Immature natural killer cell (primary cell): ENCODE results near the gene STARD7. TPM values are rescaled to one million over a fixed set of nuclear protein-coding genes. Genes with fewer than 3 reads are reported as not detected.

Experiments used
- DNase-seq, 3 donors: peaks; one replicate each; pipeline ENCODE4 v3.0.0; 2022; ENCODE audit warnings: mixed read lengths in 1 of 3
- H3K27ac Mint-ChIP-seq, 6 donors: one replicate each; pipeline ENCODE4 v1.8.0; 2020; ENCODE audit warnings: mixed read lengths in 6 of 6, mild to moderate bottlenecking in 5 of 6, inconsistent platforms in 4 of 6, moderate library complexity in 3 of 6
- H3K27me3 Mint-ChIP-seq, 3 donors: one replicate each; pipeline ENCODE4 v1.8.0; 2020 to 2021; ENCODE audit warnings: low read depth in 3 of 3, mild to moderate bottlenecking in 3 of 3, mixed read lengths in 3 of 3, moderate library complexity in 3 of 3, inconsistent platforms in 1 of 3
- H3K36me3 Mint-ChIP-seq, 3 donors: one replicate each; pipeline ENCODE4 v1.8.0; 2020; ENCODE audit warnings: mixed read lengths in 3 of 3, inconsistent platforms in 2 of 3, mild to moderate bottlenecking in 2 of 3
- H3K4me1 Mint-ChIP-seq, 2 donors: one replicate each; pipeline ENCODE4 v1.8.0; 2020; ENCODE audit warnings: inconsistent platforms in 2 of 2, mild to moderate bottlenecking in 2 of 2, mixed read lengths in 2 of 2, moderate library complexity in 1 of 2
- H3K4me3 Mint-ChIP-seq, 5 donors: one replicate each; pipeline ENCODE4 v1.8.0; 2020; ENCODE audit warnings: mild to moderate bottlenecking in 5 of 5, mixed read lengths in 5 of 5, inconsistent platforms in 3 of 5, moderate library complexity in 3 of 5
- H3K9me3 Mint-ChIP-seq, 6 donors: one replicate each; pipeline ENCODE4 v1.8.0; 2020; ENCODE audit warnings: mild to moderate bottlenecking in 6 of 6, mixed read lengths in 6 of 6, inconsistent platforms in 4 of 6, moderate library complexity in 3 of 6
- polyA plus RNA-seq, 3 donors: library from polyadenylated mRNA; unstranded; fragments of 300-500 nt; fragmentation: Illumina TruSeq; gene quantifications; one replicate each; pipeline ENCODE4 v1.2.3, GENCODE V29; 2021

Gene STARD7
- polyA plus RNA-seq, 3 donors from 2014 or later: 161 to 252 (median 173) TPM

DNA sequence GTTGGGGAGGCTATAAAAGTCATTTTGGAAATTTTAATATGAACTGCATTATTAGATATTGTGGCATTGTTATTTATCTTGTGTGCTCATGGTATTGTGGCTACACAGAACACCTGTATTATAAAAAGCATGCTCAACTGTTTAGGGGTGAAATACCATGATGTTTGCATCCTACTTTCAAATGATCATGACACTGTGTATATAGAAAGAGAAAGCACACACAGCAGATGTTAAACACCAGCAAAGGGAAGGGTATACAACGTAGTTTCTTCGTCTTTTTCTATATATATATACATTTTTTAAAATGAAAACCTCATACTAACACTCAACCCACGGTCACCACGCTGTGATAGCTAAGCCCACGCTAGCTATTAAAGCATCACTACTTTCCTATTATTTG lies 27.1 kb downstream of the STARD7 start:
- Mint-ChIP-seq H3K4me3 (peak overlapping the region in 3 of 5 donors; percentile 6 to 33 (median 10)), H3K4me1 (peaks cover 26 to 30% of the 10 kb centered on the region in 2 donors), H3K9me3 (no peaks in the 10 kb centered on the region), H3K36me3 (peaks cover 12 to 24% (median 18%) of the 10 kb centered on the region in 3 donors), H3K27me3 (peaks cover 0 to 2% (median 0%) of the 10 kb centered on the region in 3 donors), H3K27ac (peak overlapping the region; percentile 4 to 80 (median 66))
- no peak for DNase-seq

DNA sequence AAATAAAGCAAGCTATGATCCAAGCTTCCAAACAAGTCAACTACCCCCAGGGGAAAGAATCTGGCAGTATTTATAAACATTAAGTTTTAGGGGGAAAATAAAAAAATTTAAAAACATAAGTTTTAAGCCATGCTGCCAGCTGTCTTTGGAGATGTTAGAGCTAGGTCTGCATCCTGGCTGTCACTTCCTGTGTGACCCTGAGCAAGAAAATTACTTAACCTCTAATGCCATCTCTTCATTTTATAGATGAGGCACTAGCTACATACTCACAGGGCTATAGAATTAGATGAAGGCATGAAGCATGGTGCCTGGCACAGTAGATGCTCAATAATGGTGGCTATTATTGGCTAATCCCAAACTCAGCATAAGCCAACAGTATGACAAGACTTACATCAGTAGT lies 28.1 kb downstream of the STARD7 start:
- DNase-seq: no peak
- Mint-ChIP-seq H3K9me3 (no peaks in the 10 kb centered on the region), H3K36me3 (peaks cover 12 to 18% (median 14%) of the 10 kb centered on the region in 3 donors), H3K27ac (peak overlapping the region in 4 of 6 donors; percentile 23 to 78 (median 74)), H3K4me1 (peaks cover 26 to 30% of the 10 kb centered on the region in 2 donors), H3K4me3 (peak overlapping the region; percentile 0 to 67 (median 24)), H3K27me3 (peaks cover 0 to 4% (median 0%) of the 10 kb centered on the region in 3 donors)

DNA sequence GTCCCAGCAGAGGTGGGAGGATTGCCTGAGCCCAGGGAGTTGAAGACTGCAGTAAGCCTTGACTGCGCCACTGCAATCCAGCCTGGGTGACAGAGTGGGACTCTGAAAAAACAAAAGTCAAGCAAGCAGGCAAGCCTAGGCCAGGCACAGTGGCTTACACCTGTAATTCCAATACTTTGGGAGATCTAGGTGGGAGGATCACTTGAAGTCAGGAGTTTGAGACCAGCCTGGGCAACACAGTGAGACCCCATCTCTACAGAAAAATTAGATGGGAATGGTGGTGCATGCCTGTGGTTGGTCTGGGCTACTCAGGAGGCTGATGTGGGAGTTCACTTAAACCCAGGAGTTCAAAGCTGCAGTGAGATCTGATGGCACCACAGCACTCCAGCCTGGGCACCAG lies 28.6 kb downstream of the STARD7 start:
- Mint-ChIP-seq H3K27ac (peak overlapping the region; percentile 20 to 77 (median 56)), H3K4me1 (peaks cover 26 to 30% of the 10 kb centered on the region in 2 donors), H3K27me3 (peaks cover 0 to 4% (median 0%) of the 10 kb centered on the region in 3 donors), H3K4me3 (peak overlapping the region in 2 of 5 donors; percentile 6 to 38), H3K9me3 (no peaks in the 10 kb centered on the region), H3K36me3 (peaks cover 6 to 14% (median 9%) of the 10 kb centered on the region in 3 donors)
- no peak for DNase-seq

DNA sequence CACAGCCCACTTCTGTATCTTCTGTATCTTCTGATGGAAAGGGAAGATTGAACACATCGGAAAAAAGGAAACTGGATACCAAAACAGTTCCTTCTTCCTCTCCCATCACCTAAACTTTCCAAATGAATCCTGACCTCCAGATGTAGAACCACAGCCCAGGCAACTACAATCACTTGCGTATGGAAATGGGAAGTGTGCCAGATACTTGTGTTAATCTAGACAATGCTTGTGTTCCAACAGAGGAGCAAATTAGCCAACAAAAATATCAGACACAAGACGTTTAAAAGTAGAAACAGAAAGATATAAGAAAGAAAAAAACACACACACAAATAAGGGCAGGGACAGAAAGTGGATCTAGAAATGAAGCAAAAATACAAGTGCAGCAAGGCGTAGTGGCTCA lies 32.0 kb downstream of the STARD7 start:
- Mint-ChIP-seq H3K4me1 (peaks cover 27 to 31% of the 10 kb centered on the region in 2 donors), H3K4me3 (no peak overlapping the region), H3K36me3 (peaks cover 0 to 3% (median 0%) of the 10 kb centered on the region in 3 donors), H3K27ac (peak overlapping the region in 1 of 6 donors; percentile 74), H3K9me3 (no peaks in the 10 kb centered on the region), H3K27me3 (peaks cover 0 to 7% (median 0%) of the 10 kb centered on the region in 3 donors)
- no peak for DNase-seq

DNA sequence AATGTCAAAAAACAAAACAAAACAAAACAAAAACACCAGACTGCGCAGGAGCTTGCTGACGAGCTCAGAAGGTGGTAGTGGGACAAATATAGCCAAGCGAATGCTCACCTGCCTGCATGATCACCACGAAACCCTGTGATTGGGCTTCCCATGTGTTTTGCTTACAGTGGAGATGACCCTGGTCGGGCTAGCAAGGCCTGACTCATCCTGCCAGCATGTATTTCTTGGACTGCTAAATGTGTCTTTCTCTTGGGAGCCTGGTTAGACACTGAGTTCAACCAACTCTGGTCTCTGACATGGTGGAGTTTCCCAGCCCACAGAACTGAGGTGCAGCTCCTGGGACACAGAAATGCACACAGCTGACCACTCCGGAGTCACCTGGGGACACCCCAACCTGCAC lies 32.7 kb downstream of the STARD7 start:
- H3K9me3 Mint-ChIP-seq: no peaks in the 10 kb centered on the region
- peaks cover 21 to 24% of the 10 kb centered on the region in 2 donors for H3K4me1 Mint-ChIP-seq
- no peak for DNase-seq
- no peak overlapping the region for H3K4me3 Mint-ChIP-seq
- H3K27ac Mint-ChIP-seq: no peak overlapping the region
- peaks cover 0 to 7% (median 0%) of the 10 kb centered on the region in 3 donors for H3K27me3 Mint-ChIP-seq
- peaks cover 0 to 3% (median 0%) of the 10 kb centered on the region in 3 donors for H3K36me3 Mint-ChIP-seq

DNA sequence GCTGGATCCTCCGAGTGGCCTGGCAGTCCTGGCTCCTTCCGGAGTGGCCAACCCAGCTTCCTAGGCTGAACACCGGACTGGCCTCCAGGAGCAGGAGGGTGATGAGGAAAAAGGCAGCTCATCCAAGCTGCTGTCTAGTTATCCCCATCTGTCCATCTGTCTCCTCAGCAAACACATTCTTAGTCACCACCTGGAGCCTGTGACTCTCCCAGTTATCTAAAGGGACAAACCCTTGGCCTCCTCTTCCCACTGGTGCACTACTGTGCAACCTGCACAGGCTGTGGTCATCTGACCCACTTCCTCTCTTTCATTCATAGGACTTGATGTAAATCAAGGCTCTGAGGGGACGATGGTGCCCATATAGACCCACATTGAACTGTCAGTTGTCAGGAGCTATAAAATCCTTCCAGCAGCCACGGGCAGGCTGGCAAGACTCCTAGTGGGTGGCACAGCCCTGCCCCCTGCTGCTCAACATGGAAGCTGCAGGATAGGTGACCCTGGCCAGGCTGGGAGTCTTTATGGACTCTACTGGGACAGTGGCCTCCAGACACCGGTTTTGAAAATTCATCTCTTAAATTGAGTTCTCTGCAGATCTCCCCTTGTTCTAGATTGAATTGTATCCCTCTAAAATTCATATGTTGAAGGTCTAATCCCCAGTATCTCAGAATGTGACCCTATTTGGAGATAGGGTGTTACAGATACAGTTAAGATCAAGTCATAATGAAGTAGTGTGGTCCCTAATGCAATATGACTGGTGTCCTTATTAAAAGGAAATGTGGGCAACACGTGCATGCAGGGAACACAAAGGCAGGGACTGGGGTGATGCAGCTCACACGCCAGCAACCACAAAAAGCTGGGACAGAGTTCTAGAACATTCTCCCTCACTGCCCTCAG lies 34.1 kb downstream of the STARD7 start:
- Mint-ChIP-seq H3K4me3 (no peak overlapping the region), H3K9me3 (no peaks in the 10 kb centered on the region), H3K27me3 (peaks cover 0 to 6% (median 1%) of the 10 kb centered on the region in 3 donors), H3K4me1 (peaks cover 8 to 9% of the 10 kb centered on the region in 2 donors), H3K36me3 (peaks cover 0 to 3% (median 0%) of the 10 kb centered on the region in 3 donors), H3K27ac (peak overlapping the region in 5 of 6 donors; percentile 18 to 88 (median 83))
- DNase-seq: peak; percentile 76 to 82 (median 79)

DNA sequence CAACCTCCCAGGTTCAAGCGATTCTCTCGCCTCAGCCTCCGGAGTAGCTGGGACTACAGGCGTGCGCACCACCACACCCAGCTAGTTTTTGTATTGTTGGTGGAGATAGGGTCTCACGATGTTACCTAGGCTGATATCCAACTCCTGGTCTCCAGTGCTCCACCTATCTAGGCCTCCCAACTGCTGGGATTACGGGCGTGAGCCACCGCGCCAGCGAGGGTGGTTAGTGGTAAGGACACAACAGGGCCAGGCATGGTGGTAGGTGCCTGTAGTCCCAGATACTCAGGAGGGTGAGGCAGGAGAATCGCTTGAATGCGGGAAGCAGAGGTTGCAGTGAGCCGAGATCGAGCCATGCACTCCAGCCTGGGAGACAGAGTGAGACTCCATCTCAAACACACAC lies 36.8 kb downstream of the STARD7 start:
- Mint-ChIP-seq H3K4me3 (no peak overlapping the region), H3K4me1 (peaks cover 9 to 16% of the 10 kb centered on the region in 2 donors), H3K36me3 (peaks cover 0 to 2% (median 0%) of the 10 kb centered on the region in 3 donors), H3K27me3 (peaks cover 0 to 9% (median 2%) of the 10 kb centered on the region in 3 donors), H3K27ac (peak overlapping the region in 2 of 6 donors; percentile 16 to 71), H3K9me3 (peaks cover 0 to 1% (median 0%) of the 10 kb centered on the region in 6 donors)
- no peak for DNase-seq

DNA sequence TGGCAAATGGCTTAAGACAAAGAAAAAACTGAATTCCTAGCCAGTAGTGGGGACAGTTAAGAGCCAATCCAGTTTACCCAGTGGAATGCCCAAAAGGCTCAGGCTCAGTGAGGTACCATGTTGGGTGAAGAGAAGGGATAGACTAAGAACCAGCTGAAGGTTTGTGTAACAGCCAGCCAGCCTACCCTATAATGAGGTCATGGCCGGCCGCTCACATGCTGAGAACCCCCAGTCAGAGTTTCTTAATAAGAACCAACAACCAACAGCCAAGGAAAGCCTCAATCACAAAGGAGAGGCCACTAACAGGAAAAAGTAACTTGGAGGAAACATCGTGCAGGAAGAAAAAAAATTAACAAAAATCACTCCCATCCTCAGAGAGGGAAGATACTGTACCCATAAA lies 38.0 kb downstream of the STARD7 start:
- DNase-seq: no peak
- Mint-ChIP-seq H3K36me3 (no peaks in the 10 kb centered on the region), H3K4me3 (no peak overlapping the region), H3K27me3 (peaks cover 0 to 7% (median 2%) of the 10 kb centered on the region in 3 donors), H3K4me1 (peaks cover 9 to 16% of the 10 kb centered on the region in 2 donors), H3K27ac (peak overlapping the region in 3 of 6 donors; percentile 4 to 75 (median 33)), H3K9me3 (peaks cover 0 to 1% (median 0%) of the 10 kb centered on the region in 6 donors)

DNA sequence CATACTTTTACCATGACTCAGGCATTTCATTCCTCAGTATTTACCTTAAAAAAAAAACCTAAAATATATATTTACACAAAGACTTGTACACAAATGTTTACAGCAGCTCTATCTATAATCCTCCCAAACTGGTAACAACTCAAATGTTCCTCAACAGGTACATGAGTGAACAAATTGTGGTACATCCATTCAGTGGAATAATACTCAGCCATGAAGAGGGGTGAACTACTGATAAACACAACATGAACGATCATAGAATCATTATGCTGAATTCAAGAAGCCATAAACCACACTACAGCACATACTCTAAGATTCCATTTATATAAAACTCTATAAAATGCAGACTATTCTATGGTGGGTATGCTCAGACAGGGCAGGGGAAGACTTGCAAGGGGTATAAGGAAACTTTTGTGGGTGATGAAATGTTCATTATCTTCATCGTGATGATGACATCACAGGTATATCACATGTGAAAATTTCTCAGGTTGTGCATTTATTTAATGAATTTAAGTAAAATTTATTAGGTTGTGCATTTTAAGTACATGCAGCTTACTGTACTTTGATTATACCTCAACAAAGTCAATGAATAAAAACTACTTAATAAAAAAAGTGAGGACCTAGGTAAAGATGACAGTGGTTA lies 38.6 kb downstream of the STARD7 start:
- no peak for DNase-seq
- Mint-ChIP-seq H3K36me3 (no peaks in the 10 kb centered on the region), H3K9me3 (peaks cover 0 to 1% (median 0%) of the 10 kb centered on the region in 6 donors), H3K4me3 (no peak overlapping the region), H3K27me3 (peaks cover 0 to 7% (median 2%) of the 10 kb centered on the region in 3 donors), H3K4me1 (peaks cover 10 to 20% of the 10 kb centered on the region in 2 donors), H3K27ac (peak overlapping the region in 1 of 6 donors; percentile 33)

DNA sequence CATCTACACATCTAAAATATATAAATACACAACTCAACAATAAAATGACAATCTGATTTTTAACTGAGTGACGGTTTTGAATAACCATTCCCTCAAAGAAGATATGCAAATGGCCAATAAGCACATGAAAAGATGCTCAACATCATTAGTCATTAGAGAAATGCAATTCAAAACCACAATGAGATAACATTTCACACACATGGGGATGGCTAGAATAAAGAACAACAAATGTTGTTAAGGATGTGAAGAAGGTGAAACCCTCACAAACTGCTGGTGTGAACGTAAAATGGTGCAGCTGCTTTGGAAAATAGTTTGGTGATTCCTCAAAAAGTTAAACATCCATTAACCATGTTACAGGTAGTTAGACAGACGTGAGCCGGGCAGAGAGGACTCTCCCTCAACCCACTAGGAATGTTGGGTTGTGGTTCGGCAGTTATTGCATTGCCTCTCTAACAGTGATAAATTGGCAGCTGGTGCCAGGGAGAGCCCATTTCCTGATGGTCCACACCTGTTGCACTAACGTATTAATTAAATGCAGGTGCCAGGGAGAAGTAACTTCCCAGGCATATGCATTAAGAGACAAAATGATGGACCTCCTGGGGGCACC lies 41.1 kb downstream of the STARD7 start:
- Mint-ChIP-seq H3K27me3 (peaks cover 15 to 19% (median 18%) of the 10 kb centered on the region in 3 donors), H3K27ac (peak overlapping the region in 4 of 6 donors; percentile 6 to 30 (median 14)), H3K9me3 (peaks cover 0 to 1% (median 0%) of the 10 kb centered on the region in 6 donors), H3K4me3 (no peak overlapping the region), H3K4me1 (peaks cover 29 to 39% of the 10 kb centered on the region in 2 donors), H3K36me3 (no peaks in the 10 kb centered on the region)
- DNase-seq: no peak

DNA sequence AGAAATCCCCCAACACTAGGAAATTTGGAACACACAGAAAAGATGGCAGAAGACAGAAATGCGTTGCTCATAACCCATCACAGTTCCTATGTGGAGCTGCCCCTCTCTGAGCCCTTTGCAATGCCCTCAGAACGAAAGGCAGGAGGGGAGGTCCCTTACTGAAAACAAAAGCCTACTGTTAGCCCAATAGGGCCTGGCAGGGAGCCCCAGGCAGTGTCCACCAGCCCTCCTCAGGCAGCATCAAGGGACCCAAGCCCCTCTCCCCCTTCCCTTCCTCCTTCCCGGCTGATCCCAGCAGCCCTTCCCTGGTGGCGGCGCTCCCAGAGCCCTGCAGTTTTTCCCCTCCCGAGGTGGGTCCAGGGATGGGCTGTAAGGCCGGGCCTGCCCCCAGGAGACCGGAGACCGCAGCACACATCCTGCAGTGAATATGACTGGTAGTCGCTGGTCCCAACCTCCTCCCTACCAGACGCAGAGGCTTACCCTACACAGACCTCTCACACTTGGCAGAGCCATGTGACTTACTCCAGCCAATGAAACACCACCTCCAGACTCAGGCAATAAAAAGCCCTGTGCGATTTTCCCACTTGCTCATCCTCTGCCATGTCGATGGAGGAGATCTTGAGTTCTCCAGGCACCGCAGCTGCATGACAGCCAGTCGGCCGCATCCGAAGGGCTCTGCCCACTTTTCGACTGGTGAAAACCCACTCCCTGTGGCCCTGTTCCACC lies 44.0 kb downstream of the STARD7 start:
- peaks cover 18 to 25% (median 19%) of the 10 kb centered on the region in 3 donors for H3K27me3 Mint-ChIP-seq
- H3K4me3 Mint-ChIP-seq: peak overlapping the region; percentile 36 to 83 (median 73)
- no peaks in the 10 kb centered on the region for H3K36me3 Mint-ChIP-seq
- peak overlapping the region; percentile 88 to 98 (median 94) for H3K27ac Mint-ChIP-seq
- DNase-seq: peak; percentile 30 to 71 (median 50)
- H3K4me1 Mint-ChIP-seq: peaks cover 55 to 68% of the 10 kb centered on the region in 2 donors
- H3K9me3 Mint-ChIP-seq: peaks cover 0 to 1% (median 0%) of the 10 kb centered on the region in 6 donors

DNA sequence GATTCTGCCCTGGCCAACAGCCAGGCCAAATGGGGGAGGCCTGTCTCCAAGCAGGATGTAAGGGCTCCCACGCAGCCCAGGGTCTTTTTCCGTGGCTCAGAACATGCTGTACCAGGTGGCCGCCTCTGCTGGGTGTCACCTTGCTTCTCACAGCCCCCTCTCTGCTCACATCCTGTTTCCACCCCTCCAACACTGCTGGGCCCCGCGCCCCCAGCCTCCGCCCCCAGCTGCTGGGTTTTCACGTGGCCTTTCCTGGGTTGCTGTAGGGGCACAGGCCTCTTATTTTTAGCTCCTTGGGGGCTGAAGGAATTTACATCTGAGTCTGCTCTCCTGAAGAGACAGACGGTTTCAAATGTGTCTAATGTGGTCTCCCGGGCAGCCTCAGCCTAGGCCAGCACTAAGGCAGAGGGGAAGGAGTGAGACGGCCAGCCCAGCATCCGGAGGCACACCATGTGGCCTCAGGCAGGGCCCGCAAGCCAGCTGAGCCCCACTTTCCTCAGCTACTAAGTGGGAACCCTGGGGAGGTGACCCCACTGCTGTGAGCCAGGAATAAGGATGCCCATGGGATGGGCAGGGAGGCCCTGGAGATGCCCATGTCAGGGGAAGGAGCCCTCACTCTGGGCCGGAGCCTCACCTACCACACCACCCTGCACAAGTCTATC lies 44.7 kb downstream of the STARD7 start:
- H3K27ac Mint-ChIP-seq: peak overlapping the region; percentile 88 to 98 (median 94)
- peaks cover 15 to 28% (median 21%) of the 10 kb centered on the region in 3 donors for H3K27me3 Mint-ChIP-seq
- no peaks in the 10 kb centered on the region for H3K36me3 Mint-ChIP-seq
- peak overlapping the region; percentile 36 to 83 (median 73) for H3K4me3 Mint-ChIP-seq
- H3K4me1 Mint-ChIP-seq: peaks cover 63 to 75% of the 10 kb centered on the region in 2 donors
- H3K9me3 Mint-ChIP-seq: peaks cover 0 to under 1% (median 0%) of the 10 kb centered on the region in 6 donors
- DNase-seq: peak; percentile 87 to 89 (median 89)
